ENCODE results near the gene HECTD4. TPM values are rescaled to one million over a fixed set of nuclear protein-coding genes. Genes with fewer than 3 reads are reported as not detected.

The HECTD4 gene
- total and polyA plus RNA-seq, 4 donors, result 4.3 to 80.1 (median 25.5) TPM

DNA sequence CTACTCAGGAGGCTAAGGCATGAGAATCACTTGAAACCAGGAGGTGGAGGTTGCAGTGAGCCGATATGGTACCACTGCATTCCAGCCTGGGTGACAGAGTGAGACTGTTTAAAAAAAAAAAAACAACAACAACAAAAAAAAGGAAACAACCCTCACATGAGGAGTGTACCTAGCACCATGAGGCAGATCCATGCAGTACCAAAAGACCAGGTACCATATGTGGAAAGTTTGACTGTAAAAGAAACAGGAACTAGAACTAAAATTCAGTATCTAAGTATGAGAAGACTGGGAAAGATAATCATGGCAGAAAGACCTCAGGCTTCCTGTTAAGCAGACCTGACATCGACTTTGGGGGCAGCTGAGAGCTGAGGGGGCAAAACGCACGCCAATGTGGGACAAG is 201.8 kb downstream of the HECTD4 start:
- Histone ChIP-seq H3K9ac (ENCODE audit: low read depth in 1 of 2, low read length in 2 of 2) (no peak overlapping the region), H3K4me1 (ENCODE audit: control insufficient read depth in 4 of 4, insufficient read depth in 4 of 4, low read length in 3 of 4) (peaks cover 0 to 1% (median under 1%) of the 10 kb centered on the region in 4 donors), H3K4me3 (ENCODE audit: low read depth in 1 of 3, low read length in 3 of 3) (no peak overlapping the region), H3K36me3 (ENCODE audit: control insufficient read depth in 4 of 4, insufficient read depth in 3 of 4, low read depth in 1 of 4, low read length in 3 of 4) (peaks cover 14 to 48% (median 35%) of the 10 kb centered on the region in 4 donors), H3K27ac (ENCODE audit: low read depth in 1 of 2, low read length in 2 of 2) (no peak overlapping the region), H3K9me3 (ENCODE audit: control insufficient read depth in 4 of 4, low read length in 3 of 4) (no peaks in the 10 kb centered on the region), H3K27me3 (ENCODE audit: control insufficient read depth in 4 of 4, insufficient read depth in 4 of 4, low read length in 3 of 4) (no peaks in the 10 kb centered on the region)
- DNase-seq (ENCODE audit: low spot score), result no peak
- TF ChIP-seq GABPA (IDR thresholded peaks at IDR 0.05 in 1 of 2, conservative IDR thresholded peaks at IDR 0.05 in 1 of 2), result no peak
- no peak for TF ChIP-seq SP1 (IDR thresholded peaks at IDR 0.05)
- no peak for TF ChIP-seq NR2F2 (IDR thresholded peaks at IDR 0.05)
- TF ChIP-seq FOXA2 (IDR thresholded peaks at IDR 0.05), result no peak
- TF ChIP-seq, protein P1, sequence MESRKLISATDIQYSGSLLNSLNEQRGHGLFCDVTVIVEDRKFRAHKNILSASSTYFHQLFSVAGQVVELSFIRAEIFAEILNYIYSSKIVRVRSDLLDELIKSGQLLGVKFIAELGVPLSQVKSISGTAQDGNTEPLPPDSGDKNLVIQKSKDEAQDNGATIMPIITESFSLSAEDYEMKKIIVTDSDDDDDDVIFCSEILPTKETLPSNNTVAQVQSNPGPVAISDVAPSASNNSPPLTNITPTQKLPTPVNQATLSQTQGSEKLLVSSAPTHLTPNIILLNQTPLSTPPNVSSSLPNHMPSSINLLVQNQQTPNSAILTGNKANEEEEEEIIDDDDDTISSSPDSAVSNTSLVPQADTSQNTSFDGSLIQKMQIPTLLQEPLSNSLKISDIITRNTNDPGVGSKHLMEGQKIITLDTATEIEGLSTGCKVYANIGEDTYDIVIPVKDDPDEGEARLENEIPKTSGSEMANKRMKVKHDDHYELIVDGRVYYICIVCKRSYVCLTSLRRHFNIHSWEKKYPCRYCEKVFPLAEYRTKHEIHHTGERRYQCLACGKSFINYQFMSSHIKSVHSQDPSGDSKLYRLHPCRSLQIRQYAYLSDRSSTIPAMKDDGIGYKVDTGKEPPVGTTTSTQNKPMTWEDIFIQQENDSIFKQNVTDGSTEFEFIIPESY (IDR thresholded peaks at IDR 0.05), result no peak
- TF ChIP-seq EGR1 (IDR thresholded peaks at IDR 0.05; ENCODE audit: low read depth in 2 of 2), result no peak
- TF ChIP-seq FOXA1 (IDR thresholded peaks at IDR 0.05), result no peak
- no peak for TF ChIP-seq HNF4A (conservative IDR thresholded peaks at IDR 0.05)
- TF ChIP-seq HNF4G (IDR thresholded peaks at IDR 0.05), result no peak
- TF ChIP-seq, protein P2, sequence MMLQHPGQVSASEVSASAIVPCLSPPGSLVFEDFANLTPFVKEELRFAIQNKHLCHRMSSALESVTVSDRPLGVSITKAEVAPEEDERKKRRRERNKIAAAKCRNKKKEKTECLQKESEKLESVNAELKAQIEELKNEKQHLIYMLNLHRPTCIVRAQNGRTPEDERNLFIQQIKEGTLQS (IDR thresholded peaks at IDR 0.05), result no peak
- no peak for TF ChIP-seq RAD21 (IDR thresholded peaks at IDR 0.05)
- TF ChIP-seq JUND (IDR thresholded peaks at IDR 0.05), result no peak
- TF ChIP-seq, protein P3, sequence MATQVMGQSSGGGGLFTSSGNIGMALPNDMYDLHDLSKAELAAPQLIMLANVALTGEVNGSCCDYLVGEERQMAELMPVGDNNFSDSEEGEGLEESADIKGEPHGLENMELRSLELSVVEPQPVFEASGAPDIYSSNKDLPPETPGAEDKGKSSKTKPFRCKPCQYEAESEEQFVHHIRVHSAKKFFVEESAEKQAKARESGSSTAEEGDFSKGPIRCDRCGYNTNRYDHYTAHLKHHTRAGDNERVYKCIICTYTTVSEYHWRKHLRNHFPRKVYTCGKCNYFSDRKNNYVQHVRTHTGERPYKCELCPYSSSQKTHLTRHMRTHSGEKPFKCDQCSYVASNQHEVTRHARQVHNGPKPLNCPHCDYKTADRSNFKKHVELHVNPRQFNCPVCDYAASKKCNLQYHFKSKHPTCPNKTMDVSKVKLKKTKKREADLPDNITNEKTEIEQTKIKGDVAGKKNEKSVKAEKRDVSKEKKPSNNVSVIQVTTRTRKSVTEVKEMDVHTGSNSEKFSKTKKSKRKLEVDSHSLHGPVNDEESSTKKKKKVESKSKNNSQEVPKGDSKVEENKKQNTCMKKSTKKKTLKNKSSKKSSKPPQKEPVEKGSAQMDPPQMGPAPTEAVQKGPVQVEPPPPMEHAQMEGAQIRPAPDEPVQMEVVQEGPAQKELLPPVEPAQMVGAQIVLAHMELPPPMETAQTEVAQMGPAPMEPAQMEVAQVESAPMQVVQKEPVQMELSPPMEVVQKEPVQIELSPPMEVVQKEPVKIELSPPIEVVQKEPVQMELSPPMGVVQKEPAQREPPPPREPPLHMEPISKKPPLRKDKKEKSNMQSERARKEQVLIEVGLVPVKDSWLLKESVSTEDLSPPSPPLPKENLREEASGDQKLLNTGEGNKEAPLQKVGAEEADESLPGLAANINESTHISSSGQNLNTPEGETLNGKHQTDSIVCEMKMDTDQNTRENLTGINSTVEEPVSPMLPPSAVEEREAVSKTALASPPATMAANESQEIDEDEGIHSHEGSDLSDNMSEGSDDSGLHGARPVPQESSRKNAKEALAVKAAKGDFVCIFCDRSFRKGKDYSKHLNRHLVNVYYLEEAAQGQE (IDR thresholded peaks at IDR 0.05), result no peak
- TF ChIP-seq, protein P4, sequence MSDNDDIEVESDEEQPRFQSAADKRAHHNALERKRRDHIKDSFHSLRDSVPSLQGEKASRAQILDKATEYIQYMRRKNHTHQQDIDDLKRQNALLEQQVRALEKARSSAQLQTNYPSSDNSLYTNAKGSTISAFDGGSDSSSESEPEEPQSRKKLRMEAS (IDR thresholded peaks at IDR 0.05), result no peak
- TF ChIP-seq YY1 (IDR thresholded peaks at IDR 0.05), result no peak
- 93% methylated on average over 4 of the region's 4 CpGs for WGBS

DNA sequence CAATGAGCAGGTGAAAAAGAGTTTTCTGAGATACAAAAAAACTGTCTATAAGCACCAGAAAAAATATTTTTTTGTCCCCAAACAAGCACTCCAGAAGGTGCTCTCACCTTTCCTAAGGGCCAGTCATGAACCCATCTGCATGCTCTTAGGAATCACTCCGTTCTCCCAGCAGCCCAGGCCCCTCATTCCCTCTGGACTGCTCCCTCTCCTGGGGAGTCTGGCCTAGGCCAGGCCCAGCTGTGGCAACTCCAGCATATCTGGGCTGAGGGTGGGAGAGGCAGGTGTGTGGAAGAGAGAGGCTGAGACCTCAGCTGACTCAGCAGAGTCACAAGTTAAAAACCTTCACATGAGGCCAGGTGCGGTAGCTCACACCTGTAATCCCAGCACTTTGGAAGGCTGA is 202.3 kb downstream of the HECTD4 start:
- DNase-seq (ENCODE audit: low spot score), result no peak
- H3K27me3 ChIP-seq (ENCODE audit: control insufficient read depth in 4 of 4, insufficient read depth in 4 of 4, low read length in 3 of 4), result no peaks in the 10 kb centered on the region
- no peaks in the 10 kb centered on the region for H3K4me1 ChIP-seq (ENCODE audit: control insufficient read depth in 4 of 4, insufficient read depth in 4 of 4, low read length in 3 of 4)
- 93% methylated on average over 2 of the region's 2 CpGs for WGBS
- no peak overlapping the region for H3K9ac ChIP-seq (ENCODE audit: low read depth in 1 of 2, low read length in 2 of 2)
- no peak overlapping the region for H3K4me3 ChIP-seq (ENCODE audit: low read depth in 1 of 3, low read length in 3 of 3)
- no peaks in the 10 kb centered on the region for H3K9me3 ChIP-seq (ENCODE audit: control insufficient read depth in 4 of 4, low read length in 3 of 4)
- H3K36me3 ChIP-seq (ENCODE audit: control insufficient read depth in 4 of 4, insufficient read depth in 3 of 4, low read depth in 1 of 4, low read length in 3 of 4), result peaks cover 16 to 53% (median 37%) of the 10 kb centered on the region in 4 donors
- no peak overlapping the region for H3K27ac ChIP-seq (ENCODE audit: low read depth in 1 of 2, low read length in 2 of 2)
- TF ChIP-seq FOXA2 (IDR thresholded peaks at IDR 0.05), result no peak
- TF ChIP-seq, protein P5, sequence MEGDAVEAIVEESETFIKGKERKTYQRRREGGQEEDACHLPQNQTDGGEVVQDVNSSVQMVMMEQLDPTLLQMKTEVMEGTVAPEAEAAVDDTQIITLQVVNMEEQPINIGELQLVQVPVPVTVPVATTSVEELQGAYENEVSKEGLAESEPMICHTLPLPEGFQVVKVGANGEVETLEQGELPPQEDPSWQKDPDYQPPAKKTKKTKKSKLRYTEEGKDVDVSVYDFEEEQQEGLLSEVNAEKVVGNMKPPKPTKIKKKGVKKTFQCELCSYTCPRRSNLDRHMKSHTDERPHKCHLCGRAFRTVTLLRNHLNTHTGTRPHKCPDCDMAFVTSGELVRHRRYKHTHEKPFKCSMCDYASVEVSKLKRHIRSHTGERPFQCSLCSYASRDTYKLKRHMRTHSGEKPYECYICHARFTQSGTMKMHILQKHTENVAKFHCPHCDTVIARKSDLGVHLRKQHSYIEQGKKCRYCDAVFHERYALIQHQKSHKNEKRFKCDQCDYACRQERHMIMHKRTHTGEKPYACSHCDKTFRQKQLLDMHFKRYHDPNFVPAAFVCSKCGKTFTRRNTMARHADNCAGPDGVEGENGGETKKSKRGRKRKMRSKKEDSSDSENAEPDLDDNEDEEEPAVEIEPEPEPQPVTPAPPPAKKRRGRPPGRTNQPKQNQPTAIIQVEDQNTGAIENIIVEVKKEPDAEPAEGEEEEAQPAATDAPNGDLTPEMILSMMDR (IDR thresholded peaks at IDR 0.05; ENCODE audit: low read depth, low read length, missing input control), result no peak
- no peak for TF ChIP-seq SP1 (IDR thresholded peaks at IDR 0.05)
- no peak for TF ChIP-seq EGR1 (IDR thresholded peaks at IDR 0.05; ENCODE audit: low read depth in 2 of 2)
- TF ChIP-seq HNF4A (conservative IDR thresholded peaks at IDR 0.05), result no peak
- TF ChIP-seq TAF1 (conservative IDR thresholded peaks at IDR 0.05), result no peak
- TF ChIP-seq FOXA1 (IDR thresholded peaks at IDR 0.05), result no peak
- TF ChIP-seq, protein P2 (IDR thresholded peaks at IDR 0.05), result no peak
- TF ChIP-seq, protein P3 (IDR thresholded peaks at IDR 0.05), result no peak
- TF ChIP-seq, protein P4 (IDR thresholded peaks at IDR 0.05), result no peak
- no peak for TF ChIP-seq RXRA (IDR thresholded peaks at IDR 0.05)
- no peak for TF ChIP-seq GABPA (IDR thresholded peaks at IDR 0.05 in 1 of 2, conservative IDR thresholded peaks at IDR 0.05 in 1 of 2)
- no peak for TF ChIP-seq RAD21 (IDR thresholded peaks at IDR 0.05)
- TF ChIP-seq NR2F2 (IDR thresholded peaks at IDR 0.05), result no peak
- TF ChIP-seq HNF4G (IDR thresholded peaks at IDR 0.05), result no peak
- no peak for TF ChIP-seq YY1 (IDR thresholded peaks at IDR 0.05)

Data from liver (tissue), 9 donors.